Ovary (tissue), 9 donors: ENCODE results near the gene RXRG. TPM values are rescaled to one million over a fixed set of nuclear protein-coding genes. Genes with fewer than 3 reads are reported as not detected.

Source experiments
- DNase-seq, 5 donors: peaks; one replicate each; pipeline ENCODE4 v3.0.0-alpha.2; 2019 to 2020
- H3K27ac ChIP-seq, 2 donors: fragments of 200-600 bp; one replicate each; pipeline versions ENCODE4 v1.5.1 to v1.8.0; 2019 to 2022
- H3K27me3 ChIP-seq: fragments of 200-600 bp; one replicate; pipeline ENCODE4 v1.8.0; 2022
- H3K36me3 ChIP-seq: fragments of 200-600 bp; sonication (generic); one replicate; pipeline ENCODE4 v1.5.1; 2019
- H3K4me1 ChIP-seq: one replicate; pipeline ENCODE4 v1.8.1; 2013; ENCODE audit warnings: mild to moderate bottlenecking, moderate library complexity; ENCODE audit not compliant: insufficient read depth
- H3K4me3 ChIP-seq: fragments of 200-600 bp; sonication (generic); one replicate; pipeline ENCODE4 v1.5.1; 2017
- H3K9me3 ChIP-seq, 2 donors: fragments of 200-600 bp in 1 of 2; sonication (generic) in 1 of 2; one replicate each; pipeline versions ENCODE4 v1.5.1 to v1.8.1; 2013 to 2019; ENCODE audit warnings: mild to moderate bottlenecking in 1 of 2, moderate library complexity in 1 of 2
- EP300 ChIP-seq: sonication (generic); formaldehyde crosslinking; IDR thresholded peaks from one replicate; pipeline ENCODE4 v1.6.1; 2017; ENCODE audit warnings: antibody characterized with exemption
- POLR2A ChIP-seq: fragments of 450-650 bp; IDR thresholded peaks from one replicate; pipeline ENCODE4 v1.6.1; 2017; ENCODE audit warnings: antibody characterized with exemption, mild to moderate bottlenecking, moderate library complexity
- WGBS, 3 donors: extraction: QIAGEN DNeasy Blood & Tissue Kit in 1 of 3; methylation state at CpG; one replicate each; pipeline versions ENCODE4 v1.1.5 to v1.1.7; 2013 to 2017; 5-methylcytosine and 5-hydroxymethylcytosine counted together
- intact Hi-C, 4 donors: fragments of 100-400 bp; cut with DNase I; formaldehyde crosslinking; loops; one replicate each; pipeline versions ENCODE4 v1.11.0 to v1.15.1; 2022 to 2023
- polyA plus RNA-seq, 2 donors: library from polyadenylated mRNA; stranded (reverse); fragments of 200-250 nt in 1 of 2; fragments of 350-450 nt in 1 of 2; fragmentation: Illumina TruSeq in 1 of 2; extraction: RNeasy Lipid Tissue Mini Kit (QIAGEN cat#74804) in 1 of 2; gene quantifications; one replicate each; pipeline ENCODE4 v1.2.3, GENCODE V29; 2013 to 2014
- total RNA-seq, 7 donors: library from RNA; depleted of rRNA in 2 of 7; stranded (reverse); fragments of >200 nt in 2 of 7; fragmentation: NEBNext Ultra II Directional in 3 of 7; extraction: Animal tissue kit (Norgen Biotek cat#: 25700) in 3 of 7; gene quantifications; one replicate each; pipeline versions ENCODE4 v1.1.0 to v1.2.4, GENCODE V29; 2016 to 2023
- TF ChIP-seq, protein P1 (sequence below), 3 donors: fragments of 450-650 bp in 2 of 3; fragments of 200-600 bp in 1 of 3; IDR thresholded peaks; one replicate each; pipeline versions ENCODE4 v1.5.1 to v1.8.0; 2016 to 2022; ENCODE audit warnings: antibody characterized with exemption in 3 of 3, mild to moderate bottlenecking in 1 of 3
- donor health status: DM: no; HTN: no; CAD: no; lungs with moderate emphysema.
- donor health status: DM: no; HTN: no; CAD: no.
- donor health status: Bipolar disorder and iron deficiency.
- donor health status: DM: yes; HTN: yes; CAD: no.
- donor health status: DM: no; HTN: no; CAD: no.
- donor health status: DM: yes; HTN: yes; CAD: no.

RXRG gene
- total and polyA plus RNA-seq, 9 donors = 0.80 to 6.6 (median 1.8) TPM; not detected in 1

DNA sequence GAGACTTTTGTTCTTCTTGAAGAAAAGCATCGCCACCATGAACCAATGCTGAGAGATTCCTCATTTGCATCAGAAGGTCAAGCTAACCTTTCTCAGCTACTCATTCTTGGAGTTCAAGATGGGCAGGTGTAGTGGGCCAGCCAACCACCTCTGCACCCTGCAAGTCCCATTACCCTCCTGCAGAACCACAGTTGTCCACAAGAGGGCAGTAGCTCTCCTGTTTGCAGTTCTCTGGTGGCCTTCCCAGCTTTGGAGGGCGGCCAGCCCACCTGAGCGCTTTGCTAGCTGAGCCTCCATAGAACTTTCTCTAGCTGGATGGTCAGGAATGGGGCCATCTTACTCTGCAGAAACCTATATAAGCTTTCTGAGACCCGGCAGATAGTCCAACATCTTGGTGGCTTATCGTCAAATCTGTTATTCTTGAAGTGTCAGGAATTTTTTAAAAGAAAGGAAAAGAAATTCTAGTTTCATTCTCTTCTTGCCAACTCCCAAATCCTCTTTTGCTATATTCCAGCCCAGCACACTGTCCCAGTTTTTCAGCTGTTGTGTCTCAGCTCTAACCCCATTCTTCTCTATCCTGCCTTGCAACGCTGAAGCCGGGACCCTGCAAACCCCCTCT, 77.4 kb downstream of the RXRG start:
- intact Hi-C loops = no loop called here
- H3K4me1 ChIP-seq = no peaks in the 10 kb centered on the region
- no peaks in the 10 kb centered on the region for H3K9me3 ChIP-seq
- TF ChIP-seq EP300 = no peak
- TF ChIP-seq, protein P1, sequence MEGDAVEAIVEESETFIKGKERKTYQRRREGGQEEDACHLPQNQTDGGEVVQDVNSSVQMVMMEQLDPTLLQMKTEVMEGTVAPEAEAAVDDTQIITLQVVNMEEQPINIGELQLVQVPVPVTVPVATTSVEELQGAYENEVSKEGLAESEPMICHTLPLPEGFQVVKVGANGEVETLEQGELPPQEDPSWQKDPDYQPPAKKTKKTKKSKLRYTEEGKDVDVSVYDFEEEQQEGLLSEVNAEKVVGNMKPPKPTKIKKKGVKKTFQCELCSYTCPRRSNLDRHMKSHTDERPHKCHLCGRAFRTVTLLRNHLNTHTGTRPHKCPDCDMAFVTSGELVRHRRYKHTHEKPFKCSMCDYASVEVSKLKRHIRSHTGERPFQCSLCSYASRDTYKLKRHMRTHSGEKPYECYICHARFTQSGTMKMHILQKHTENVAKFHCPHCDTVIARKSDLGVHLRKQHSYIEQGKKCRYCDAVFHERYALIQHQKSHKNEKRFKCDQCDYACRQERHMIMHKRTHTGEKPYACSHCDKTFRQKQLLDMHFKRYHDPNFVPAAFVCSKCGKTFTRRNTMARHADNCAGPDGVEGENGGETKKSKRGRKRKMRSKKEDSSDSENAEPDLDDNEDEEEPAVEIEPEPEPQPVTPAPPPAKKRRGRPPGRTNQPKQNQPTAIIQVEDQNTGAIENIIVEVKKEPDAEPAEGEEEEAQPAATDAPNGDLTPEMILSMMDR (IDR thresholded peaks at IDR 0.05) = peak; percentile 52 to 71 (median 67)
- no peaks in the 10 kb centered on the region for H3K27me3 ChIP-seq
- no peaks in the 10 kb centered on the region for H3K36me3 ChIP-seq
- H3K27ac ChIP-seq = no peak overlapping the region
- no peak overlapping the region for H3K4me3 ChIP-seq
- DNase-seq = peak; percentile 78 to 87 (median 81)
- WGBS, 3 donors = 45 to 49% (median 46%) methylated on average over 7 of the region's 7 CpGs

DNA sequence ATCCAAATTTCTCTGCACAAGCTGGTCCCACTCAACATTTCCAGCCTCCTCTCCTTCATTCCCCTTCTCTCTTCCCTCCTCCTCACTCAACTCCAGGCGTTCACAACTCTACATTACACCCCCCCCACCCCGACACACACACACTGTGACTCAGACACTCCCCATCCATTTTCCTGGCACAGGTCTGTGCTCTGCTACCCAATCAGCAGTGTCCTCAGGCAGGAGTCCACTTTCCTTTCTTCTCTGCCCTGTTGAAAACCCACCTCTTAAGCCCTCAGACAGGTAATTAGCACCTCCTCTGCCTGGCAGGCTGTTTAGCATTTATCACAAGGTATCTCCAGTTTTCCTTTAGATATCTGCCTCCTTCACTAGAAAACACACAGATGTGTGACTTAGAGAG, 79.6 kb downstream of the RXRG start:
- TF ChIP-seq EP300 (no peak), POLR2A (no peak)
- TF ChIP-seq, protein P1 (IDR thresholded peaks at IDR 0.05) = no peak
- Histone ChIP-seq H3K27ac (no peak overlapping the region), H3K36me3 (no peaks in the 10 kb centered on the region), H3K4me1 (no peaks in the 10 kb centered on the region), H3K9me3 (no peaks in the 10 kb centered on the region), H3K27me3 (no peaks in the 10 kb centered on the region), H3K4me3 (no peak overlapping the region)
- DNase-seq = no peak
- intact Hi-C loops = no loop called here
- WGBS, 3 donors = 37 to 61% (median 44%) methylated on average over 2 of the region's 2 CpGs

DNA sequence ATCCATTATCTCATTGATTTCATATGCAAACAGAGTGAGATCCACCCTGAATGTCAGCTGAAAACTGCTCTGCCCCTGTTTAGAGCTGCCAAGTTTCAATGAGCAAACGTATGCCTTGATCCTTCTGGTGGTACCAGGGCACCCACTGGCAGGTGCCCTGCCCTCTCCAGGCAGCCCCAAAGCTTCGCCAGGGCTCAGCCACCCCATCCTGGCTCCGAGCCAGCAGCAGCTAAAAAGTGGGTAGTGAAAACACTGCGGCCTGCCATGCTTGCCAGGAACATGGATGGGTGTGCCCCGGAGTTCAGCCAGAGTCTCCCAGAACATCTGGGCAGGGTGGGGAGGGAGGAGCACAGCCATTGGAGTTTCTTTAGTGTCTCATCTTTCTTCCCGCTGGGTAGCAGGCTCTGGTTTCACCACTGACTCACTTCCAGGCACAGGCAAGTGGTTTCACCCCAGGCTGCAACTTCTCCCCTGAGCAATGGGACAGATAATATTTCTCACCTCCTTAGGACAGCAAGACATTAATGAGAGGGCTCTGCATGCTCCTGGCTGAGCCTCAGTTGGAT, 80.3 kb downstream of the RXRG start:
- Histone ChIP-seq H3K27ac (no peak overlapping the region), H3K9me3 (no peaks in the 10 kb centered on the region), H3K27me3 (no peaks in the 10 kb centered on the region), H3K4me1 (no peaks in the 10 kb centered on the region), H3K4me3 (no peak overlapping the region), H3K36me3 (no peaks in the 10 kb centered on the region)
- TF ChIP-seq EP300 = no peak
- TF ChIP-seq, protein P1 (IDR thresholded peaks at IDR 0.05) = no peak
- TF ChIP-seq POLR2A = no peak
- intact Hi-C loops = no loop called here
- peak in 2 of 5 donors; percentile 31 to 52 for DNase-seq
- WGBS, 3 donors = 21 to 29% (median 28%) methylated on average over 5 to 6 of the region's 6 CpGs

DNA sequence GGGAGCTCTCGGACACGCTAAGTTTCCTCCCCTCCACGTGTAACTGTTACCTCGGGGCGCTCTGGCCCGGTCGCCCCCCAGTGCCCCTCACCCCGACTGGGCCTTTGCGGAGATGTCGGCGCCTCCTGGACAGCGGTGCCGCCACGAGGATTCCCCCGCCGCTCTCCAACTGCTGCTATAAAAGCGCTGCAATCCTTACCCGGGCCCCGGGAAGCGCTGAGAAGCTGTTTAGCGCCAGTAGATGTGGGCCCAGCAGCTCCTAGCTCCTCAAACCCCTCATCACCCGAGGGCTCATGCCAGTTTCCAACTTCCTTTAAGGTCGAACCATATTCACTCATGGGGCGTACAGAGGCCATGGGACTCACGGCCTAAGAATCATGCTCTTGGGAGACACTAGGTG, 88.0 kb downstream of the RXRG start:
- intact Hi-C loops = no loop called here
- whole genome bisulfite sequencing, 3 donors = 16 to 24% (median 19%) methylated on average over 23 to 25 of the region's 25 CpGs
- DNase-seq = no peak
- TF ChIP-seq, protein P1 (IDR thresholded peaks at IDR 0.05) = no peak
- TF ChIP-seq EP300 = no peak
- Histone ChIP-seq H3K4me1 (peaks cover 1% of the 10 kb centered on the region), H3K4me3 (no peak overlapping the region), H3K27ac (no peak overlapping the region), H3K27me3 (no peaks in the 10 kb centered on the region), H3K36me3 (no peaks in the 10 kb centered on the region), H3K9me3 (no peaks in the 10 kb centered on the region)
